GM23338 (cell line): ENCODE results near the gene FAM20A.

ENCODE experiments used
- CREB1 ChIP-seq: fragments of 250-450 bp; sonication (Bioruptor Pico); IDR thresholded peaks from 2 replicates; pipeline ENCODE4 v1.5.0; 2020; ENCODE audit warnings: low read depth, mild to moderate bottlenecking, moderate library complexity
- EZH2 ChIP-seq: fragments of 200-600 bp; sonication (generic); IDR thresholded peaks from one replicate; pipeline ENCODE4 v1.8.0; 2017; ENCODE audit warnings: antibody characterized with exemption, mild to moderate bottlenecking, low read depth; ENCODE audit not compliant: unreplicated experiment
- EZH2phosphoT487 ChIP-seq: fragments of 200-600 bp; sonication (generic); IDR thresholded peaks from one replicate; pipeline ENCODE4 v1.8.1; 2018; ENCODE audit warnings: antibody characterized with exemption; ENCODE audit not compliant: unreplicated experiment
- JUNB ChIP-seq: IDR thresholded peaks from one replicate; pipeline ENCODE4 v1.6.1; 2016; ENCODE audit warnings: antibody characterized with exemption; ENCODE audit not compliant: unreplicated experiment
- POLR2AphosphoS5 ChIP-seq: IDR thresholded peaks from 2 replicates; pipeline ENCODE4 v1.6.1; 2016; ENCODE audit warnings: antibody characterized with exemption, low read depth
- ZNF331 ChIP-seq: fragments of 250-450 bp; sonication (Bioruptor Pico); IDR thresholded peaks from 2 replicates; pipeline ENCODE4 v1.5.0; 2020; ENCODE audit warnings: low read depth, mild to moderate bottlenecking, moderate library complexity
- TF ChIP-seq, protein P1 (sequence below), 2 experiments: fragments of 200-600 bp in 1 of 2; sonication (generic) in 1 of 2; conservative IDR thresholded peaks; 2 replicates each; pipeline versions ENCODE4 v1.5.1 to v1.6.1; 2016 to 2017; ENCODE audit warnings: antibody characterized with exemption in 2 of 2, low read depth in 2 of 2, mild to moderate bottlenecking in 2 of 2, moderate library complexity in 1 of 2
- TF ChIP-seq, protein P2 (sequence below): IDR thresholded peaks from one replicate; pipeline ENCODE4 v1.6.1; 2018; ENCODE audit warnings: antibody characterized with exemption; ENCODE audit not compliant: unreplicated experiment

- TF ChIP-seq, protein P1, sequence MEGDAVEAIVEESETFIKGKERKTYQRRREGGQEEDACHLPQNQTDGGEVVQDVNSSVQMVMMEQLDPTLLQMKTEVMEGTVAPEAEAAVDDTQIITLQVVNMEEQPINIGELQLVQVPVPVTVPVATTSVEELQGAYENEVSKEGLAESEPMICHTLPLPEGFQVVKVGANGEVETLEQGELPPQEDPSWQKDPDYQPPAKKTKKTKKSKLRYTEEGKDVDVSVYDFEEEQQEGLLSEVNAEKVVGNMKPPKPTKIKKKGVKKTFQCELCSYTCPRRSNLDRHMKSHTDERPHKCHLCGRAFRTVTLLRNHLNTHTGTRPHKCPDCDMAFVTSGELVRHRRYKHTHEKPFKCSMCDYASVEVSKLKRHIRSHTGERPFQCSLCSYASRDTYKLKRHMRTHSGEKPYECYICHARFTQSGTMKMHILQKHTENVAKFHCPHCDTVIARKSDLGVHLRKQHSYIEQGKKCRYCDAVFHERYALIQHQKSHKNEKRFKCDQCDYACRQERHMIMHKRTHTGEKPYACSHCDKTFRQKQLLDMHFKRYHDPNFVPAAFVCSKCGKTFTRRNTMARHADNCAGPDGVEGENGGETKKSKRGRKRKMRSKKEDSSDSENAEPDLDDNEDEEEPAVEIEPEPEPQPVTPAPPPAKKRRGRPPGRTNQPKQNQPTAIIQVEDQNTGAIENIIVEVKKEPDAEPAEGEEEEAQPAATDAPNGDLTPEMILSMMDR (conservative IDR thresholded peaks at IDR 0.05; ENCODE audit: low read depth in 2 of 2), result no peak
- TF ChIP-seq POLR2AphosphoS5, result no peak
- no peak for TF ChIP-seq CREB1 (CRISPR knock-in tag)
- TF ChIP-seq EZH2, result no peak
- TF ChIP-seq ZNF331 (CRISPR knock-in tag), result no peak
- TF ChIP-seq, protein P2, sequence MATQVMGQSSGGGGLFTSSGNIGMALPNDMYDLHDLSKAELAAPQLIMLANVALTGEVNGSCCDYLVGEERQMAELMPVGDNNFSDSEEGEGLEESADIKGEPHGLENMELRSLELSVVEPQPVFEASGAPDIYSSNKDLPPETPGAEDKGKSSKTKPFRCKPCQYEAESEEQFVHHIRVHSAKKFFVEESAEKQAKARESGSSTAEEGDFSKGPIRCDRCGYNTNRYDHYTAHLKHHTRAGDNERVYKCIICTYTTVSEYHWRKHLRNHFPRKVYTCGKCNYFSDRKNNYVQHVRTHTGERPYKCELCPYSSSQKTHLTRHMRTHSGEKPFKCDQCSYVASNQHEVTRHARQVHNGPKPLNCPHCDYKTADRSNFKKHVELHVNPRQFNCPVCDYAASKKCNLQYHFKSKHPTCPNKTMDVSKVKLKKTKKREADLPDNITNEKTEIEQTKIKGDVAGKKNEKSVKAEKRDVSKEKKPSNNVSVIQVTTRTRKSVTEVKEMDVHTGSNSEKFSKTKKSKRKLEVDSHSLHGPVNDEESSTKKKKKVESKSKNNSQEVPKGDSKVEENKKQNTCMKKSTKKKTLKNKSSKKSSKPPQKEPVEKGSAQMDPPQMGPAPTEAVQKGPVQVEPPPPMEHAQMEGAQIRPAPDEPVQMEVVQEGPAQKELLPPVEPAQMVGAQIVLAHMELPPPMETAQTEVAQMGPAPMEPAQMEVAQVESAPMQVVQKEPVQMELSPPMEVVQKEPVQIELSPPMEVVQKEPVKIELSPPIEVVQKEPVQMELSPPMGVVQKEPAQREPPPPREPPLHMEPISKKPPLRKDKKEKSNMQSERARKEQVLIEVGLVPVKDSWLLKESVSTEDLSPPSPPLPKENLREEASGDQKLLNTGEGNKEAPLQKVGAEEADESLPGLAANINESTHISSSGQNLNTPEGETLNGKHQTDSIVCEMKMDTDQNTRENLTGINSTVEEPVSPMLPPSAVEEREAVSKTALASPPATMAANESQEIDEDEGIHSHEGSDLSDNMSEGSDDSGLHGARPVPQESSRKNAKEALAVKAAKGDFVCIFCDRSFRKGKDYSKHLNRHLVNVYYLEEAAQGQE, result no peak
- TF ChIP-seq JUNB, result no peak
- TF ChIP-seq EZH2phosphoT487, result no peak
Observed at GRCh38 chr17:68587026-68587425, 14.1 kb downstream of the FAM20A start.
